Skin of body (tissue), 3 donors: ENCODE results near the gene LSM10. TPM values are rescaled to one million over a fixed set of nuclear protein-coding genes. Genes with fewer than 3 reads are reported as not detected.

Experiments
- DNase-seq: peaks from one replicate; lab custom pipeline; 2025; lab: John Stamatoyannopoulos, UW
- small RNA-seq: library from RNA; depleted of rRNA; stranded (forward); fragments of <200 nt; gene quantifications from one replicate; pipeline ENCODE3, GENCODE V24; 2014; ENCODE audit warnings: low replicate concordance
- total RNA-seq: library from RNA; depleted of rRNA; stranded (reverse); fragments of >200 nt; gene quantifications from one replicate; pipeline ENCODE4 v1.2.3, GENCODE V29; 2014

LSM10 gene
- total RNA-seq, 1 donor from 2014 or later = 7.3 TPM

DNA sequence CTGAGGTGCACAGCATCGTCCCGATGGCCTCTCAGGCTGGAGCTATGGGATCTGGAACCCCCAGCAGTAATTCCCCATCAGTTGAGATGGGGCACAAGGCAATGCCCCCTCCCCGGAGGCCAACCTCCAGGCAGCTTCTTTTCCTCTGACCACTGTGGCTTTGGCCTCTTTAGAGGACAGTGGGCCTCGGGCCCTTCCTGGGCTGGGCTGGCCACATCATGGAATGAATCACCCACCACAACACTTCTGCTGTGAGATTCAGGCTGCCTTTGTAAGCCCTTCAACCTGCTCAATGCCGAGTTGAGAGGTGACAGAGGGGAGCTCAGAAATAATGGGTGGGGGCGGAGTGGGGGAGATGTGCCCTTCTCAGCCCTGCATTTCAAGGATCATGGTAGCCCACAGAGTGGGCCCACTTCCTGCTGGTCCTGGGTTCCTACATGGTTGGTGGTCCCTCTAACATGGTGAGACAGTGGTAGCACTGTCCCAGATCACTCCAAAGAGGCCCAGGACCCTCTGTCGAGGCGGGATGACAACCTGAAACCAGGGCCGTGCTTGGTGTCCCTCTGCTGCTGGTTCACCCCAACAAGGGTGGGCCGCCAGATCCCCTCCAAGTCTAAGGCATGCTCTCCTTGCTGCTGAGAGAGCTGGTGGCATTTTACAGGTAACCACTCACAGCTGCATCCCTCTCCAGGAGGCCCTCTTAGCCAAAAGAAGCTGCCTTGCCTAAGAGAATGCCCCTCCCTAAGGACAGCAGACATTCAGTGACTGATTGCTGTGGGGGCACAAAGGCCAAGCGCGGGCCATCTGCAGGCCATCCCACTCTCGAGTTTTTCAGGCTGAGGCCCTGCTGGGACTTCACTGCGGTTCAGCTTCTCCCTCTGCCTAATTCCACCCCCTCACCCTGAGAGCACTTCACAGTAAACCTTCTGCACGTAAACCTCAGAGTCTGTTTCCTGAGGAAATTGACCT is 44.5 kb downstream of the LSM10 start:
- no peak for DNase-seq

DNA sequence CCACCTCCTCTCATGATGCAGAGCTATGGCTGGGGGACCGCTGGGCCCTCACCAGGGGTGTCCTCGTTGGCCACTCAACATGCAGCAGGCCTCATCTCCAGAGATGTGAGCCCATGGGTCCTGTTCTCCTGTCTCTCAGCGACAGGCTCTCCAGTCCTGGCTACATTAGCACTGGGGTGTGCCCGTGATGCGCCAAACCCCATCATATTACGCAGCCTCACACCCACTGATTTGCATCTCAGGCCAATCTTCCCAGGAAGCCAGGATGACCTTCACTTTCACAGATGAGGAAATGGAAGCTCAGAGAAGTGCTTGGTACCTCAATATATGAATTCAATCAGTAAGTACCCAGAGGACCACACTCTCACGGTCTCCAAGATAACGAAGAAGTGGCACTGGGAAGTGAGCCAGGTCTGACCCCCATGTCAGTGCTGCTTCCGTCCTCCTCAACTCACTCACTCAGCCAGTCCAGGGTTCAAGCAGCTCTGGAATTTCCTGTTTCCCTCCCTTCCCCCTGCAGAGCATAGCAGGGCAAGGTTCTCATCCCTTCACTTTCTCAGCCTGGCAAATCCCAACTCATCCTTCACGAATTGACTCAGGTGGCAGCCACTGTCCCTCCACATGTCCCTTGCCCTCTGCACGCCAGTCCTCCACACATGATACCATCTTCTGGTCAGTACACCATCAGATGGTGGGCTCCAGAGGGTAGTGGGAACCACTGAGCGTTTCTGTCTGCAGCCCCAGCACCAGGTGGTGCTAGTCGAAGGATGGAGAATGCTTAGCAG is 45.4 kb downstream of the LSM10 start:
- no peak for DNase-seq

DNA sequence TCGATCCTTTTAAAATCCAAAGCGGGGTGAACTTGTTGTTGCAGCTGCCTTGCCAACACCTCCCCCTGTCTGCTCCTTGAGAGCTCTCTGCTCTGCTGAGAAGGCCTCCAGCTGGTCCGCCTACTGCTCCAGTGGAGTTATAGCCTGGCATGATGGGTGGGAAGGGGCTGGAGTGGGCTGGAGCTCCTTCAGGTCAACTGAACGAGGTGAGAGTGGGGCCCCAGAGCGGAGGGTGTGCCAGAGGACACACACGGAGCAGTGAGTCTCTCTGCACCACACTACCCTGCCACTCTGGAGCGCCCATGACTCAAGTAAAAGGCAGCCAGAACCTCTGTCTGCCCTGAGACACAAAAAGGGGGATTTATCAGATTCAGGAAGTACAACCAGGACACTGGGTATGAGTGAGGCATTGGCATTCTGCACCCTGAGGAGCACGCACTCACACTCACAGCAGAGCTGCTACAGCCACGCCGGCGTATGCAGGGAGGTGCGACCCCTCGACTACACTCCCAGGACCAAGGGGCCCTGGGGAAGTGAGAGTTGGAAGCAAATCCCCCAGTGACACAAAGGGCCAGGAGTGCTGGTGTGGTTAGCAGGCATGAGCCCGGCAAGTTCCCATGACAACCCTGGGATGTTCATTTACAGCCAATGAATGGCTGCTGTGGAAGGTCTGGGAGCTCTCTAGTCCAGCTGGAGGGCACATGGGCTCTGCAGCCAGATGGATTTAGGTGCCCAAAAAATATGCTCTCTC is 46.3 kb downstream of the LSM10 start:
- peak; percentile 38 for DNase-seq

DNA sequence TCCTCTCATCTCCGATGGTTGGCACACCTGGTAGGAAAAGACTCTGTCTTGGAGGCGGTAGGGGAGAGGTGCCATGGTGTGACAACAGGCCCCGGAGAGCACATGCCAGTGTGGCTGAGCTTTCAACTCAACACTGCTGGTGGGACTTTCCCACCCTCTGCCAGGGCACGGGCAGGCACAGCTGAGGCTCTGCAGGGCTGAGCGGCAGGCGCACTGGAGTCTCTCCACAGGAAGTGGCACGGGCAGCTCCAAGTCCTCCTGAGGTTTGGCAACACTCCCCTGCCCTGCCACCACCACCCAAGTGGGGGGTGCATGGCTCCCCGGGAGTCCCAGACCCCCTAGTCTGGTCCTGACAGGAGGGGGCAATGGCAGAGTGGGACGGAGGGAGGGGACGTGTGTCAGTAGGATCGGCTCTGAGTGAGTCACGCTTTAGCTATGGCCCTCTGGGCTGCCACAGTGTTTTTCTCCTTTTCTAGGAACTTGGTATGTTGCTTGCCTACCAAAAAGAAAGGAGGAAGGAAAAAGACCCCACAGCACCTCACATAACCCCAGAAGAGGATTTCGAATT is 47.0 kb downstream of the LSM10 start:
- peak; percentile 38 for DNase-seq

DNA sequence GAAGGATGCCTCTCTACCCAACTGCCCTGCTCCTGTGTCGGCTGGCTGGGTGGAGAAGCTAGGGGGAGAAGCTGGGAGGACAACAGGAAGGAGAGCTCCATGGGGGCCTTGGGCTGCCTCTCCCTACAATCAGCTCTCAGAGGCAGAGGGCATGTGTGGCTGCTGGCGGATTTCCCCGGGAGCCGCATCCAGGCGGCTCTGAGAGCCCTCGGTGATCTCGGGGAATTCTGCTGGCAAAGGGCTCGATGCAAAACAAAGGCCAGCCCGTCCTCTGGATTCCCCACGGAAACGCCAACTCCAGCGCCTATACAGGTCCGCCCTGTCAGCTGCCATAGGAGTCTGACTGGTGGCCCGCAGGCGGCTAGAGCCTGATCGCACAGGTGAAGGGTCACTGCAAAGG is 47.9 kb downstream of the LSM10 start:
- DNase-seq = no peak

DNA sequence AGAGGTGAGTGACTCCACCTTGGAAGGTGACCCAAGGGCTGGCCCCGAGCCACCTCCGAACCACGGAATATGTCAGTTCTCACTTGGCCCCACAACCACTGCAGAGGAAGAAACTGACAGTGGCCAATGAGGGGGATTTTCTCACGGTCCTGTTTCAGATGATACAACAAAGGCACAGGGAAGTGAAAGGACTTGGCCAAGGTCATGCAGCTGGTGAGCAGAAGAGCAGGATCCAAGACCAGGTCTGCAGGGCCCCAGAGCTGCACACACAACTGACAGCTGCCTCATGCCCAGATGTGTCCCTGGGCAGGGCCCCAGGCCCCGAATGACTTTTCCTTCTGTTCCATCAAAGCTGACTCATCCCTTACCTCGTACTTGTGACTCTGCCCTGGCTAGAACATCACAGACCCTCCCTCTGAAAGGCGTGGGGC is 48.5 kb downstream of the LSM10 start:
- no peak for DNase-seq

DNA sequence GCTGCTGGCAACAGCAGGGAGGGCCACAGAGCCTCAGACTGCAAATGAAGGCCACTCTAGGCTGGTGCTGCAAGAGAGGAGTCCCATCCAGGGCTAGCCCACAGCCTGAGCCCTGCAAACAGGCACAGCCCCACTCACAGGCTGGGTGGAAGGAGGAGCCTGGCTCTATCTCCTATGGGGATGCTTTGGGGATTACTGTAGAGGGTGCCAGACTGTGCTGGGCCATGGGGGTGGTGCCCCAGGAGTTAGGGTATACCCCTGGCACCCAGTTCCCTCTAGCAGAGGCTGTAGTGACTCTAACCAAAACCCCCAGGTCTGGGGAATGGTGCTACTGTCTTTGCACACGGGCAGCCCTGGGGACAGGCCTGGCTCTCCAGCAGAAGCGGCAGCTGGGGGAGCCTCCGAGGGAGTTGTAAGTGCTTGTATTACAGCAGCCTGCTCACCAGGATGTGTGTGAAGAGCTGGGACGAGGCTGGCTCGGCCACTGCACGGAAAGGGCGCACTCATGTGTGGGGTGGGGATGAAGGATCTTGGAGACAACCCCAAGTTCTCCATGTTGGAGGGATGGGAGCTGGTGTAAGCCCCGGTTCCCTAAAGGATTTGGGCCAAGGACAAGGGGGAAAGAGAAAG is 50.9 kb downstream of the LSM10 start:
- DNase-seq = no peak

DNA sequence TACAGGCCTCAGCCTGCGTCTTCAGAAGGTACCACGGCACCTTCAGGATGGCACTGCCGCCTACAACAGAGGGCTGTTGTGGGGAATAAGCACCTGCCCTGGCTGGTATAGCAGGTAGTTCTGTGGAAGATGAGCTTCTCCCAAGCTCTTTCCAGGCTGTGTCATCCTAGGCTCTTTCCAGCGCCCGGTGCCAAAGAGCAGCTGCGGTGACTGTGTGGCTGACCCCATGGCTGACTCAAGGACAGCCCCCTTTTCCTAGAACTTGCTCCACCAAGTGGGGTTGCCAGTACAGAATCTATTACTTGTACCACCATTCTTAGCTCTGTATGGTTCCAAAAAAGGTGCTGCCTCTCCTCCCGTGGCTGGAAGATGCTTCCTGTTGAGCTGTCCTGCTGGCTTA is 52.4 kb downstream of the LSM10 start:
- DNase-seq = no peak

DNA sequence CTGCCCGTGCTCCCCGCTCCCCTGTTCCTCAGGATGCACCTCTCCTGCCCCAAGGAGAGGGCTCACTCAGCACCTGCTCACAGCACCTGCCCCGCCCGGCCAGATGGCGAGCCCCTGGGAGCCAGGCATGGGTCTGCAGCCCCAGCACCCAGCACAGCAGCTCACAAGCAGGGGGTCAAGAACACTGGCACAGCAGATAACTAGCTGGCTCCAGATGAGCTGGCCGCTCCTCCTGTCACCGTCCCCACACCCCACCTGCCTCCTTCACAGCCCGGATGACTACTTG is 53.4 kb downstream of the LSM10 start:
- DNase-seq = no peak

DNA sequence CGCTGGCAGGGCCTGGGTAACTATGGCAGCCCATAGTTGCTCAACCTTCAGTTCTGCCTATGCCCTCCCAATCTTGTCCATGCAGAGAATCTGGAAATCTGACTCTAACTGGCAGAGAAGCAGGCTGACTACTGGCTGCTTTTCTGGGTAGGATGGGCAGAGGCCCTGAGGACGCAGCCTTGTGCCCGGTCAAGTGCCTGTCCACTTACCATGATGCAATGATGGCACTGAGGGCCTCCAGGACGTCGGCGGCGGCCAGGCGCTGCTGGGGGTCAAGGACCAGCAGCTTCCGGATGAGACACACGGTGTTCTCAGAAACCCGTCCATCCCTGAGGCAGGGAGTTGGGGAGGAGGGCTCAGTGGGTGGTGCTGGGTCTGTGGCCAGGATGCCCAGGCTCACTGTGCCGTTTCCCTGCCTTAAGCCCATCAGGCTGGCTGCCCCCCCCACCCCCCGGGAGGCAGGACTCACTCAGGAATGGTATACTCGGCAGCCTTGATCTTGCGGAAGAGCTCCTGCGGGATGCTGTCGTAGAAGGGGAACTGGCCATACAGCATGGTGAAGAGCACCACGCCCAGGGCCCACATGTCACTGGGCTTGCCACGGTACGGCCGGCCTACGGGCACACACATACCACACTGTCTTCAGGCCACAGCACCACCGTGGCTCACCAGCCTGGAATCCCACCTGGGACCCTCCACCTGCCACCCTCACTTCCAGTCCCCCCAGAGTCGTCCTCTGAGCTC is 53.9 kb downstream of the LSM10 start:
- no peak for DNase-seq

Small RNA genes within 50 kb of the gene (small RNA-seq; reads per million reads assigned to genes)
- not detected for gene RNU4-27P
- gene SNORA63C = 0.66 reads per million, percentile 71 among the genes with 10 or more reads in this experiment

Other genes with a start within 250 kb of the LSM10 start
- gene TRAPPC3, start 248.4 kb downstream of the LSM10 start, total RNA-seq = 35.7 TPM
- 49.6 TPM for gene MAP7D1, start 241.7 kb downstream of the LSM10 start, total RNA-seq
- 77.5 TPM for gene THRAP3, start 173.5 kb downstream of the LSM10 start, total RNA-seq
- 16.9 TPM for gene SH3D21, start 91.5 kb downstream of the LSM10 start, total RNA-seq
- gene EVA1B, start 74.3 kb downstream of the LSM10 start, total RNA-seq = 26.4 TPM
- 17.9 TPM for gene STK40, start 12.0 kb downstream of the LSM10 start, total RNA-seq
- gene OSCP1, start 52.5 kb upstream of the LSM10 start, total RNA-seq = 10.4 TPM
- 33.2 TPM for gene MRPS15, start 66.5 kb upstream of the LSM10 start, total RNA-seq
- gene CSF3R, start 85.0 kb upstream of the LSM10 start, total RNA-seq = 21.7 TPM